Measurements from ENCODE around the gene CENPP.

Gene CENPP

DNA sequence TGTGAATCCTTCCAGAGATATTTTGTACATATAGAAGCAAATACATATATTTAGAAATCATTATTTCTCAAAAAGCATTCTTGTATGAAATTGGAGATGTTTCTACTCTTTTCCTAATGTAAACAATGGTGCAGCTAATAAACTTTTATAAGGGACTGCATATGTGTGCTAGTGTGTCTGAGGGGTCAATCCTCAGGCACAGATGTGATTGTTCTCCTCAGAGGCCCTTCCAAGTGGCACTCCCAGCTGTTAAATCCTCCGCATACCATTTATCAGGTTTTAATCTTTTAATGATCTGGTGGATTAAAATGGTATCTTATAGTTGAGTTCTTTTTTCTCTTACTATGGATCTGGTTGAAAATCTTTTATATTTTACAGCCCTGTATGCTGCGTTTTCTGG is 104.1 kb downstream of the CENPP start:
- TF ChIP-seq, protein P1, sequence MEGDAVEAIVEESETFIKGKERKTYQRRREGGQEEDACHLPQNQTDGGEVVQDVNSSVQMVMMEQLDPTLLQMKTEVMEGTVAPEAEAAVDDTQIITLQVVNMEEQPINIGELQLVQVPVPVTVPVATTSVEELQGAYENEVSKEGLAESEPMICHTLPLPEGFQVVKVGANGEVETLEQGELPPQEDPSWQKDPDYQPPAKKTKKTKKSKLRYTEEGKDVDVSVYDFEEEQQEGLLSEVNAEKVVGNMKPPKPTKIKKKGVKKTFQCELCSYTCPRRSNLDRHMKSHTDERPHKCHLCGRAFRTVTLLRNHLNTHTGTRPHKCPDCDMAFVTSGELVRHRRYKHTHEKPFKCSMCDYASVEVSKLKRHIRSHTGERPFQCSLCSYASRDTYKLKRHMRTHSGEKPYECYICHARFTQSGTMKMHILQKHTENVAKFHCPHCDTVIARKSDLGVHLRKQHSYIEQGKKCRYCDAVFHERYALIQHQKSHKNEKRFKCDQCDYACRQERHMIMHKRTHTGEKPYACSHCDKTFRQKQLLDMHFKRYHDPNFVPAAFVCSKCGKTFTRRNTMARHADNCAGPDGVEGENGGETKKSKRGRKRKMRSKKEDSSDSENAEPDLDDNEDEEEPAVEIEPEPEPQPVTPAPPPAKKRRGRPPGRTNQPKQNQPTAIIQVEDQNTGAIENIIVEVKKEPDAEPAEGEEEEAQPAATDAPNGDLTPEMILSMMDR (IDR thresholded peaks at IDR 0.05; ENCODE audit: low read depth, low read length) = no peak
- TF ChIP-seq POLR2A (IDR thresholded peaks at IDR 0.05; ENCODE audit: extremely low read depth, insufficient read length) (no peak), MAX (IDR thresholded peaks at IDR 0.05; ENCODE audit: low read depth, low read length) (no peak), MYC (IDR thresholded peaks at IDR 0.05; ENCODE audit: low read depth, low read length) (no peak)
- H3K4me3 ChIP-seq (ENCODE audit: low read depth, low read length) = no peak overlapping the region
- no peak for DNase-seq (ENCODE audit: low read depth)

DNA sequence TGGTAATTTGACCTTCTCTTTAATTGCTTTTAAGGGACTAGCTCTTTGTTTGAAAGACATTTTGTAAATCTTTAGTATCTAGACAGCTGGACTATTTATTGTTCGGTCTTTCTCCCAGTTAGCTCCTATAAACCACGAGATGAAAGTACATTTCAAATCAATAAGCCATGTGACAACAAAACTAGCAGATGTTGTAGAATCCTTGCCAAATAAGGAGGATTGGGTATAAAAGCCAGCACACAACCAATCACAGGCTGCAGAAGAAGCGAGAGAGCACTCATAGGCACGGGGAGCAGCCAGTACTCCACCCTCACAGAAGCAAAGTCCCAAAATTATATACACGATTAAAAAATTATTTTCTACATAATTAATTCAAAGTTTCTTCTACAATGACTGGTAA is 106.6 kb downstream of the CENPP start:
- DNase-seq (ENCODE audit: low read depth) = no peak
- TF ChIP-seq MAX (IDR thresholded peaks at IDR 0.05; ENCODE audit: low read depth, low read length) (no peak), POLR2A (IDR thresholded peaks at IDR 0.05; ENCODE audit: extremely low read depth, insufficient read length) (no peak), MYC (IDR thresholded peaks at IDR 0.05; ENCODE audit: low read depth, low read length) (no peak)
- TF ChIP-seq, protein P1 (IDR thresholded peaks at IDR 0.05; ENCODE audit: low read depth, low read length) = no peak
- H3K4me3 ChIP-seq (ENCODE audit: low read depth, low read length) = no peak overlapping the region

- no peak for DNase-seq (ENCODE audit: low read depth)
- no peak overlapping the region for H3K4me3 ChIP-seq (ENCODE audit: low read depth, low read length)
- TF ChIP-seq MAX (IDR thresholded peaks at IDR 0.05; ENCODE audit: low read depth, low read length) (no peak), MYC (IDR thresholded peaks at IDR 0.05; ENCODE audit: low read depth, low read length) (no peak), POLR2A (IDR thresholded peaks at IDR 0.05; ENCODE audit: extremely low read depth, insufficient read length) (no peak)
- TF ChIP-seq, protein P1 (IDR thresholded peaks at IDR 0.05; ENCODE audit: low read depth, low read length) = no peak
Observed at GRCh38 chr9:92432972-92433548, 107.3 kb downstream of the CENPP start.

GRCh38 chr9:92435263-92435662 is 109.5 kb downstream of the CENPP start:
- no peak for TF ChIP-seq MYC (IDR thresholded peaks at IDR 0.05; ENCODE audit: low read depth, low read length)
- TF ChIP-seq, protein P1 (IDR thresholded peaks at IDR 0.05; ENCODE audit: low read depth, low read length) = no peak
- no peak overlapping the region for H3K4me3 ChIP-seq (ENCODE audit: low read depth, low read length)
- DNase-seq (ENCODE audit: low read depth) = no peak

DNA sequence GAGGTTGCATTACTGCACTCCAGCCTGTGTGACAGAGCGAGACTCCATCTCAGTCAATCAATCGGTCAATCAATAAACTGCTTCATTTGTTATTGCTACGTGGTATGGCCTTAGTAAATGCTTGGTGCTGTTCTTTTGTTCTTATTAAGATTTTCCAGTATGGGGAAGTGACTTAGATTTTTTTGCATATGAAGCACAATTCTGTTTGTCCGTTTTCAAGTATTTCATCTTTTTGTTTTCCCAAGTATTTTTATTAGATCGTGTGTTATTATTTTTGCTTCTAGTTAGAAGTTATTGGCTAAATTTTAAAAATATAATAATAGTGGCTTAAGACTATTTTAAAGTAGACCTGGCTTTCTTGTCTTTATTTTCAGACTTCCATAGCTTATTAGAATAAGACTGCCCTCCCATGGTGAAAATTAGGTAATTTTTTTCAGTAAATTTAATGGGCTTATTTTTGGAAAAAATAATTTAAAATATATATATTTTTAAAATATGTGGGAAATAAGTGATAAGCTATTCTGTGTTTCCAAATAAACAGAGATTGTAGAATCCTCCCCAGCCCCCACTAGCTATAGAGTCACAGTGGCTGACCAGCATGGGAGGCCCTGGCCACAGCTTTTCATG is 113.3 kb downstream of the CENPP start:
- no peak overlapping the region for H3K4me3 ChIP-seq (ENCODE audit: low read depth, low read length)
- peak; percentile 4 for DNase-seq (ENCODE audit: low read depth)
- TF ChIP-seq POLR2A (IDR thresholded peaks at IDR 0.05; ENCODE audit: extremely low read depth, insufficient read length) = no peak
- TF ChIP-seq, protein P1 (IDR thresholded peaks at IDR 0.05; ENCODE audit: low read depth, low read length) = no peak
- no peak for TF ChIP-seq MAX (IDR thresholded peaks at IDR 0.05; ENCODE audit: low read depth, low read length)
- no peak for TF ChIP-seq MYC (IDR thresholded peaks at IDR 0.05; ENCODE audit: low read depth, low read length)

Measured in NB4 (cell line).